Epidermal melanocyte (primary cell): Measurements from ENCODE around the gene PDIK1L.

Experiments
- DNase-seq: peaks from one replicate; pipeline ENCODE4 v3.0.0; 2011; ENCODE audit warnings: low spot score; ENCODE audit not compliant: insufficient read length

PDIK1L gene

DNA sequence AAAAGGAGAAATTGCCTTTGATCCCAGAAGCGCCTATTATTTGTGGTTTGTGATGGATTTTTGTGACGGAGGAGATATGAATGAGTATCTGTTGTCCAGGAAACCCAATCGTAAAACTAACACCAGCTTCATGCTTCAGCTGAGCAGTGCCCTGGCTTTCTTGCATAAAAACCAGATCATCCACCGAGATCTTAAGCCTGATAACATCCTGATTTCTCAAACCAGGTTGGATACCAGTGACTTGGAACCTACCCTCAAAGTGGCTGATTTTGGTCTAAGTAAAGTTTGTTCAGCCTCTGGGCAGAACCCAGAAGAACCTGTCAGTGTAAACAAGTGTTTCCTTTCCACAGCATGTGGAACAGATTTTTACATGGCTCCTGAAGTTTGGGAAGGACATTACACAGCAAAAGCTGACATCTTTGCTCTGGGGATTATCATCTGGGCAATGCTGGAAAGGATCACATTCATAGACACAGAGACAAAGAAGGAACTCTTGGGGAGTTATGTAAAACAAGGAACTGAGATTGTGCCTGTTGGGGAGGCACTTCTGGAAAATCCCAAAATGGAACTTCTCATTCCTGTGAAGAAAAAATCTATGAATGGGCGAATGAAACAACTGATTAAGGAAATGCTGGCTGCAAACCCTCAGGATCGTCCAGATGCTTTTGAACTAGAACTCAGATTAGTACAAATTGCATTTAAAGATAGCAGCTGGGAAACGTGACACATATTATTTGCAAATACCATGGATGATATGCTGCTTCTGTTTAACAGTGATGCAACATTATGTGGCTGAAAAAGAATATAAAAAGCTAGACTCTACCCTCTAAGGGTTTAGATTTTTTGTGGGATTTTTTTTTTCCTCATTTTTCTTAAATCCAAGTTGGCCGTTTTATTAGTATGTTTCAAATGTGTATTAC is 10.5 kb downstream of the PDIK1L start:
- DNase-seq: no peak

DNA sequence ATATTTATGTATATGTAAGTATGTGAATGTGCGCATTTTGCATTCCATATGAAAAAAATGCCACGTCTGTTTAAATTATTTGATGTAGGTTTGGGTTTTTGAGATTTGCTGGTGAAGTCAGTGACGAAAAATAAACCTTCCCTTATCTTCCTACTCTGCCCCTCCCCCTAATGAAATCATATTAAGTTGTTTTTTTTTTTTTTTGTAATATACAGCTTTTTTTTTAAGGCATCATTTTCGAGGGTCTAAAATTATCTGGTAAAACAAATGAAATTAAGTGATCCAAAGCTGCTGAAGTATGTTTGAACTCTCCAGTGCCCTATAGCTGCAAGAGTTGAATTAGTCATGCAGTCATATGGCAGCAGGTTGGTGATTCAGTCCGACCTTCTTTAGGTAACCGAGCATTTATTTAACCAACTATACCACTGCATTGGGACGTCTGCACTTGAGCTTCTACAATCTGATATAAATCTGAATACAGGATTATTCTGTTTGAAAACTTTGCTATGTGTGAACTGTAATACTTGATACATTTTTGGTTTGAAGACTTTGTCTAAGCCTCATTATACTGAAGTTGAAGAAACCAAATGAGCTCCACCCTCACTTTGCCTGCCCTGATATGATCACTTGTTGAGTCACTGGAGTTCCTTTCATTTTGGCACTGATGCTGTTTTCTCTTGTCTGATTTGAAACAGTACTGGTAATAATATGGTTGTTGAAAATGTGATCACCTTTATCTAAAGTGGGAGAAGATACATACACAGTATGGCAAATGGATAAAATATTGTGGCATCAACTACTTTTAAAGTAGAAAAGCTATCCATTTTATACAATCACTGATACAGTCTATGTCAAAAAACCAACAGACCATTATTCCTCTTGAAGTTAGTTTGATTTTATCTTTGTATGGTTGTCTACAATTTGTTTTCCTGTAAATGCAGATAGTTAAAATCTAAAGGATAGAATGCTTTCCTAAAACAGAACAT is 11.7 kb downstream of the PDIK1L start:
- DNase-seq: no peak

DNA sequence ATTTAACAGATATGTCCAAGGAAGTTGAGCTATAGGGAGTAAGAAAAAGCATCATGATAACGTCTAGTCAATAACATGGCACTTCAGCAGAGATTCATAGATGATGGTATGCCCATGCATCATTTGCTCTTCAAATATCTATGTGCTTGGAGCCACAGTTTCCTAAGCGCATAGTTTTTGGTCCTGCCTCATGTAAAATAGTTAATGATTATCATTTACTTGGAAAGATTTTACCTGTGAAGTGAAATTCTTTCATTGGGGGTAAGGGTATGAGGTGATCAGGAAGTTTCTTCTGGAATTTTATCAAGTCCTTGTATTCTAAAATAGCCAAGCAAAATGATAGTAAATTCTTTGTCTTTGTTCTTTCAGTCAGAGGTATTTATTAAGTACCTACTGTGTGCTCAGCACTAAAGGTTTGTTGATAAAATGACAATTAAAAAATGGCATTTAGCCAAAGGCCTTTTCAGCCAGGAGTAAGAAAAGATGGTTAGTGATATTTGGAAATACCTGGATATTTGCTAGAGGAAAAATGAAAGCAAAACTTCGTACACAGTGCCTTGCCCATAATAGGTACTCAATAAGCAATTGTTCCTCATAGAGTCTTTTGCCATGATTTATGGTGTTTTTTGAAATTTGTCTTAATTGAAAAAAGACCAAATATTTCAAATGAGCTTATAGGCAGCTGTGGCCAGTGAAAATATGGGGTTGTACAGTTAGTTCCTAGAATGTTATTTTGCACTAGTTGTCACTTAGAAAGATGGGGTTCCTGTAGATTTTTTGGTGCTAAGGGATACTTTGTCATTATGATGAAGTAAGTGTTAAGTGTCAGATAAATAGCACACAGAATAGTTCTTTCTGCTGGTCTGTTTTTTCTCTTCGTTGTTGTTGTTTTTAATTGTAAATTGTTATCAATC is 13.1 kb downstream of the PDIK1L start:
- DNase-seq: no peak

DNA sequence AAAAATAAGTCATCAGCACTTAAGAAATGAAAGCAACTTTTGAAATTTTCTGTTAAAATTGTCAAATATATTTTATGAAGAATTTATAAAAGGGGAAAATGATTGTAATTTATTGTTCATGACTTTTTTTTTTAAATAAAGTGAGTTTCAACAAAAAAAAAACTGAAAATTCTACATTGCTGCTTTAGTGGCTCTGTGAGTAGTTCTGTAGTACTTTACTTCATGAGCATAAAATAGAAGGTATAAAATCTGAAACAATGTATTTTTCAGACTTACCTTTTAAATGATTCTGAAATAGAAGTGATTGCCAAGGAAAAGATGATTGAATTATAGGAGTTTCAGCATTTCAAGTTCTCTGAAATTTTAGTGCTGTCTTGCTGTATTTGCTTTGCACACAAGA is 13.8 kb downstream of the PDIK1L start:
- DNase-seq: no peak

DNA sequence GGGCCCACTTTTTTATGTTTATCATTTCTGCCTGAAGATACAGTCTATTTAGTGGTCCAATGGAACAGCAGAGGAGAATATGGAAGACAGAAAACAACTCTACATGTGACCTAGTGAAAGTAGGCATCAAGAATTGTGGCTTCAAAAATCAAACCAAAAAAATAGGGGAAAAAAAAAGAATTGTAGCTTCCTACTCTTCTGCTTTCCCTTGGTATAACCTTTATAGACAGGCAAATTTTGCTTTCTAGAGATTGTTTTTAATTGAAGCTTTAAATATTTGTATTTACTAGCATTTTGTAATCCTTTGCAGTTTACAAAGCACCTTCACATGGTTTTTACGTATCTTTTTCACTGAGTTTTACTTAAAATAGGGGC is 14.3 kb downstream of the PDIK1L start:
- DNase-seq: no peak

DNA sequence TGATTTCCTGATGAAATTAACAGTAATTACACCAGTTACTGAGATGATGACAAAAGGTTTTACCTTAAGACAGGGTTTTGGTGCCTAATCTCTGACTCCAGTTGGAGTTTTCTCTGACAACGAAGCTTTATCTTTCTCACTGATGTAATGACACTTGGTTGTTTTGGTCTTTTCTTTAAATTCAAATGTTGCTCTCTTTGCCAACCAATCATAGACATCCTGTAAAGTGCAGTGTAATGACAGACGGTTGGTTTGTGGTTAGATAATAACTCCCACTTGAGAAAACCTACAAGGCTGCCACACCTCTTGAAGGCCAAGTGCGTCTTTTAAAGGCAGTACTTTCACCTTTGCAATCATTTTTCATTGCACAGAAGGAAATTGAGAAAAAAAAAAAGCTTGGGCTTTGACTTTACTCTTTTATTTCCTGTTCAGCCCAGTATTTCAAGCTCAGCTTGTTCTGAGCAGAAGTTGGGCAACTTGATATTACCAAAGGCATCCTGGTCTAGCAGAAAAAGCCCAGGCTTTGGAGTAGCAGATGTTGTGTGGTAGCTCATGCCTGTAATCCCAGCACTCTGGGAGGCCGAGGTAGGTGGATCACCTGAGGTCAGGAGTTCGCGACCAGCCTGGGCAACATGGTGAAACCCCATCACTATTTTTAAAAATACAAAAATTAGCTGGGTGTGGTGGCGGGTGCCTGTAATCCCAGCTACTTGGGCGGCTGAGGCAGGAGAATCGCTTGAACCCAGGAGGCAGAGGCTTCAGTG is 14.9 kb downstream of the PDIK1L start:
- DNase-seq: no peak

- no peak for DNase-seq
Observed at GRCh38 chr1:26127235-26128163, 15.9 kb downstream of the PDIK1L start.

DNA sequence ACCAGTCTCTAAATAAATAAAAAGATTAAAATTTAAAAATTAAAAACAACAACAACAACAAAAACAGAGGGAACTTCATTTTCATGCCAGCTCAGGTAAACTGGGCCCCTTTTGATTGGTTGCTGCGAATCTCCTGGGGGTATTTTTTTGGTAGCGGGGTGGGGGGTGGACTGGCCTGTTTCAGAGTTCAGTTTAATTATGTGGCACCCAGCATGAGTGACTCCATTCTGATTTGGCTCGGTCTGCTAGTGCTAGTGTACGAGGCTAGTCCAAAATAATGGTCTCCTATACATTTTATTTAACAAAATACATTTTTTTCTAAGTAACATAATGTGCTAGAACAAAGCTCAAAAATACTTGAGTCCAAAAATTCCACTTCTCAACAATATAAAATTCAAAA is 18.2 kb downstream of the PDIK1L start:
- no peak for DNase-seq

DNA sequence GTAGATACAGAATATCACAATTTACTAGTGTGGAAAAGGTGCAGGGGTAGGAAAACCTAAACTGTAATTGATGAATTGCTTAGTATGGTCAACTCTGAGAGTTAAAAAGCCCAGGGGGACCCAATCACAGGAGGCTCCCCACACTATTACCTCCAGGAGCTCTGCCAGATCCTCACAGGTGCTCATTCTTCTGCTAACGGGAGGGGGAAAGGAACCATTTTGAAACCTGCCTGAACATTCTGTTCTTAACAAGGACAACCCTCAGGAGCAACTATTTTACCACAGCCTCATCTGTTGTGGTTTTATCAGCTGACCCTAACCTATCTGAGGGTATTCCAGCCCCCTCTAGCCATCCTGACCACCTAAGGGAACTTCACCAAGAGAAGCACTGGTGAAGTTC is 19.1 kb downstream of the PDIK1L start:
- no peak for DNase-seq

GRCh38 chr1:26132128-26132833 is 20.7 kb downstream of the PDIK1L start:
- DNase-seq: no peak

GRCh38 chr1:26132834-26133167 is 21.2 kb downstream of the PDIK1L start:
- no peak for DNase-seq

DNA sequence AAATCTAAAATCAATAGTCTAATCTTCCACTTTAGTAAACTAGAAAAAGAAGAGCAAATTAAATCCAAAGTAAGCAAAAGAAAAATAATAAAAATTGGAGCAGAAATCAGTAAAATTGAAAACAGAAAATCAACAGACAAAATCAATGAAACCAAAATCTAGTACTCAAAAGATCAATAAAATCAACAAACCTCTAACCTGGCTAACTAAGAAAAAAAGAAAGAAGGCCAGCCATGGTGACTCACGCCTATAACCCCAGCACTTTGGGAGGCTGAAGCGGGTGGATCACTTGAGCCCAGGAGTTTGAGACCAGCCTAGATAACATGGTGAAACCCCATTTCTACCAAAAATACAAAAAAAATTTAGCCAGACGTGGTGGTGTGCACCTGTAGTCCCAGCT is 22.8 kb downstream of the PDIK1L start:
- no peak for DNase-seq

- DNase-seq: no peak
Observed at GRCh38 chr1:26138974-26139558, 27.4 kb downstream of the PDIK1L start.

- no peak for DNase-seq
Observed at GRCh38 chr1:26142159-26142558, 30.5 kb downstream of the PDIK1L start.

- peak; percentile 66 for DNase-seq
Observed at GRCh38 chr1:26145041-26145959, 33.7 kb downstream of the PDIK1L start.

DNA sequence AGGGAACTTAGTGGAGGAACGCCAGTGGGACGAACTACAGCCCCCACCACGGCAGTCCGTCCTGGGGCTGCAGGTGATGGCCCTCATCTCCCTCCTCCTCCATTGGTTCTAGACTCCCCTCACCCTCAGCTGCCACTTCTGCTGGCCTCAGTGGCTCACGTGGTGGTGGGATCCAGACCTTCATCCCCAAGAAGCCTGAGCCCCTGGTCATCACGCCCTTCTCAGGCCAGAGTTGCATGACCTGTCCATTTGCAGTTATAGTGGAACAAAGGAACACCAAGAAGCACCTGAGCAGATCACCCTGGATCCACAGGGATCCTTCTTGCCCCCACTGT is 34.3 kb downstream of the PDIK1L start:
- no peak for DNase-seq

- no peak for DNase-seq
Observed at GRCh38 chr1:26148887-26149286, 37.3 kb downstream of the PDIK1L start.
